HUES64 (cell line): ENCODE results near the gene OPCML.
A peak's percentile ranks its signal among the peaks of the same experiment; 100 is the strongest.

Experiments
- H3K27ac ChIP-seq: 2 replicates; pipeline ENCODE4 v1.7.0; 2013; ENCODE audit warnings: low read depth, low read length, inconsistent platforms
- H3K27me3 ChIP-seq: 2 replicates; pipeline ENCODE4 v1.6.1; 2013; ENCODE audit warnings: mild to moderate bottlenecking, low read length; ENCODE audit not compliant: insufficient read depth
- H3K36me3 ChIP-seq: 2 replicates; pipeline ENCODE4 v1.6.1; 2013; ENCODE audit warnings: mild to moderate bottlenecking, low read length; ENCODE audit not compliant: insufficient read depth
- H3K4me1 ChIP-seq: 2 replicates; pipeline ENCODE4 v1.6.1; 2013; ENCODE audit warnings: mild to moderate bottlenecking, low read length, moderate library complexity; ENCODE audit not compliant: insufficient read depth
- H3K4me3 ChIP-seq: 2 replicates; pipeline ENCODE4 v1.5.1; 2013; ENCODE audit warnings: mild to moderate bottlenecking, low read length, moderate library complexity
- H3K9ac ChIP-seq: 2 replicates; pipeline ENCODE4 v1.6.1; 2013; ENCODE audit warnings: mild to moderate bottlenecking, low read depth, low read length
- H3K9me3 ChIP-seq: 2 replicates; pipeline ENCODE4 v1.6.1; 2013; ENCODE audit warnings: low read depth, low read length; ENCODE audit not compliant: insufficient read depth
- WGBS: fragments of 150-250, 120-280 bp; methylation state at CpG from one replicate; pipeline ENCODE4 v1.1.7; 2013; ENCODE audit warnings: missing lambda C conversion rate; 5-methylcytosine and 5-hydroxymethylcytosine counted together

OPCML gene

GRCh38 chr11:132850266-132850665 is 682.0 kb downstream of the OPCML start:
- no peak overlapping the region for H3K9ac ChIP-seq
- H3K36me3 ChIP-seq = no peaks in the 10 kb centered on the region
- WGBS = 92% methylated on average over 3 of the region's 3 CpGs
- H3K4me3 ChIP-seq = no peak overlapping the region
- no peak overlapping the region for H3K27ac ChIP-seq
- peaks cover 7% of the 10 kb centered on the region for H3K9me3 ChIP-seq
- H3K4me1 ChIP-seq = peaks cover 8% of the 10 kb centered on the region
- no peaks in the 10 kb centered on the region for H3K27me3 ChIP-seq

GRCh38 chr11:132848336-132848735 is 684.0 kb downstream of the OPCML start:
- no peaks in the 10 kb centered on the region for H3K27me3 ChIP-seq

GRCh38 chr11:132846075-132846474 is 686.2 kb downstream of the OPCML start:
- H3K36me3 ChIP-seq = no peaks in the 10 kb centered on the region
- no peaks in the 10 kb centered on the region for H3K27me3 ChIP-seq
- H3K9ac ChIP-seq = no peak overlapping the region
- H3K9me3 ChIP-seq = no peaks in the 10 kb centered on the region
- H3K4me3 ChIP-seq = no peak overlapping the region
- 92% methylated on average over 4 of the region's 4 CpGs for WGBS
- H3K27ac ChIP-seq = no peak overlapping the region
- peaks cover under 1% of the 10 kb centered on the region for H3K4me1 ChIP-seq

More at GRCh38 chr11:132848336-132848735, 684.0 kb downstream of the OPCML start:
- Histone ChIP-seq H3K9me3 (no peaks in the 10 kb centered on the region), H3K4me3 (no peak overlapping the region), H3K27ac (no peak overlapping the region), H3K9ac (no peak overlapping the region), H3K36me3 (no peaks in the 10 kb centered on the region), H3K4me1 (no peaks in the 10 kb centered on the region; the same call in 1 of the 2 replicates)
- WGBS = 98% methylated on average over 1 of the region's 2 CpGs

- no peak overlapping the region for H3K9ac ChIP-seq
Measured at GRCh38 chr11:132844956-132845696, 687.2 kb downstream of the OPCML start.

GRCh38 chr11:132840660-132841059 is 691.6 kb downstream of the OPCML start:
- Histone ChIP-seq H3K27ac (no peak overlapping the region), H3K4me1 (peaks cover 16% of the 10 kb centered on the region)
- 83% methylated on average over 11 of the region's 12 CpGs for WGBS

More at GRCh38 chr11:132844956-132845696, 687.2 kb downstream of the OPCML start:
- 86% methylated on average over 5 of the region's 5 CpGs for WGBS
- H3K36me3 ChIP-seq = no peaks in the 10 kb centered on the region
- peaks cover 10% of the 10 kb centered on the region for H3K4me1 ChIP-seq
- no peak overlapping the region for H3K27ac ChIP-seq
- H3K4me3 ChIP-seq = no peak overlapping the region
- H3K27me3 ChIP-seq = no peaks in the 10 kb centered on the region
- no peaks in the 10 kb centered on the region for H3K9me3 ChIP-seq

GRCh38 chr11:132840191-132840590 is 692.1 kb downstream of the OPCML start:
- H3K27ac ChIP-seq = no peak overlapping the region

More at GRCh38 chr11:132840660-132841059, 691.6 kb downstream of the OPCML start:
- Histone ChIP-seq H3K27me3 (no peaks in the 10 kb centered on the region), H3K36me3 (no peaks in the 10 kb centered on the region), H3K4me3 (no peak overlapping the region), H3K9ac (no peak overlapping the region), H3K9me3 (no peaks in the 10 kb centered on the region)

GRCh38 chr11:132839236-132839945 is 692.9 kb downstream of the OPCML start:
- Histone ChIP-seq H3K27me3 (no peaks in the 10 kb centered on the region), H3K9me3 (no peaks in the 10 kb centered on the region), H3K4me1 (peaks cover 16% of the 10 kb centered on the region), H3K9ac (no peak overlapping the region), H3K27ac (no peak overlapping the region), H3K36me3 (no peaks in the 10 kb centered on the region), H3K4me3 (no peak overlapping the region)
- WGBS = 95% methylated on average over 18 of the region's 18 CpGs

More at GRCh38 chr11:132840191-132840590, 692.1 kb downstream of the OPCML start:
- Histone ChIP-seq H3K36me3 (no peaks in the 10 kb centered on the region), H3K4me1 (peaks cover 16% of the 10 kb centered on the region), H3K9ac (0 out of 2 replicates have a peak overlapping the region, but pooled peaks have one; percentile 41), H3K4me3 (no peak overlapping the region), H3K27me3 (no peaks in the 10 kb centered on the region), H3K9me3 (no peaks in the 10 kb centered on the region)
- WGBS = 46% methylated on average over 4 of the region's 5 CpGs

GRCh38 chr11:132838627-132839026 is 693.7 kb downstream of the OPCML start:
- Histone ChIP-seq H3K36me3 (no peaks in the 10 kb centered on the region), H3K9me3 (no peaks in the 10 kb centered on the region), H3K27me3 (no peaks in the 10 kb centered on the region), H3K4me3 (no peak overlapping the region), H3K9ac (no peak overlapping the region), H3K4me1 (peaks cover 16% of the 10 kb centered on the region), H3K27ac (no peak overlapping the region)
- 82% methylated on average over 6 of the region's 7 CpGs for whole genome bisulfite sequencing

GRCh38 chr11:132831272-132831671 is 701.0 kb downstream of the OPCML start:
- H3K9me3 ChIP-seq = no peaks in the 10 kb centered on the region
- no peaks in the 10 kb centered on the region for H3K4me1 ChIP-seq
- H3K36me3 ChIP-seq = no peaks in the 10 kb centered on the region
- H3K27me3 ChIP-seq = no peaks in the 10 kb centered on the region; the same call in 1 of the 2 replicates
- H3K27ac ChIP-seq = no peak overlapping the region
- H3K9ac ChIP-seq = no peak overlapping the region
- no peak overlapping the region for H3K4me3 ChIP-seq
- 92% methylated on average over 2 of the region's 2 CpGs for WGBS

GRCh38 chr11:132824642-132825041 is 707.7 kb downstream of the OPCML start:
- H3K27ac ChIP-seq = no peak overlapping the region
- H3K9ac ChIP-seq = no peak overlapping the region
- H3K4me1 ChIP-seq = peaks cover 11% of the 10 kb centered on the region
- WGBS = 78% methylated on average over 1 of the region's 1 CpG
- H3K4me3 ChIP-seq = no peak overlapping the region
- H3K9me3 ChIP-seq = no peaks in the 10 kb centered on the region
- H3K27me3 ChIP-seq = no peaks in the 10 kb centered on the region; the same call in 1 of the 2 replicates
- no peaks in the 10 kb centered on the region for H3K36me3 ChIP-seq

- no peaks in the 10 kb centered on the region for H3K36me3 ChIP-seq
- H3K9me3 ChIP-seq = no peaks in the 10 kb centered on the region
- H3K27ac ChIP-seq = no peak overlapping the region
- no peak overlapping the region for H3K9ac ChIP-seq
- 95% methylated on average over 5 of the region's 5 CpGs for WGBS
- no peak overlapping the region for H3K4me3 ChIP-seq
- peaks cover 11% of the 10 kb centered on the region for H3K4me1 ChIP-seq
- H3K27me3 ChIP-seq = no peaks in the 10 kb centered on the region
Measured at GRCh38 chr11:132822276-132822675, 710.0 kb downstream of the OPCML start.
